ENCODE data around the gene WDR47. TPM values are rescaled to one million over a fixed set of nuclear protein-coding genes. Genes with fewer than 3 reads are reported as not detected.

Gene WDR47
- total and polyA plus RNA-seq, 2 experiments from 2014 or later: 15.5 to 17.9 TPM

GRCh38 chr1:109048335-109048734 is 6.4 kb upstream of the WDR47 start:
- in situ Hi-C loops (cut with MboI): no loop called here
- Histone ChIP-seq H3K4me2 (ENCODE audit: unreplicated experiment) (no peak overlapping the region), H3K4me1 (ENCODE audit: insufficient read depth) (no peaks in the 10 kb centered on the region), H3K9ac (no peak overlapping the region), H4K20me1 (ENCODE audit: insufficient read depth) (no peaks in the 10 kb centered on the region), H2AFZ (no peak overlapping the region), H3K9me2 (ENCODE audit: insufficient read depth) (no peaks in the 10 kb centered on the region), H3F3A (ENCODE audit: insufficient read depth) (no peaks in the 10 kb centered on the region), H3K36me3 (ENCODE audit: low read depth) (no peaks in the 10 kb centered on the region), H3K9me3 (ENCODE audit: low read depth) (no peaks in the 10 kb centered on the region), H3K4me3 (no peak overlapping the region), H3K27ac (no peak overlapping the region), H3K27me3 (replicated peaks; ENCODE audit: insufficient read depth) (no peaks in the 10 kb centered on the region), H3K79me2 (ENCODE audit: insufficient read depth) (no peaks in the 10 kb centered on the region)
- TF ChIP-seq EZH2 (IDR thresholded peaks at IDR 0.05; ENCODE audit: insufficient read depth, poor library complexity, severe bottlenecking) (no peak), EZH2phosphoT487 (IDR thresholded peaks at IDR 0.05; ENCODE audit: insufficient read depth, low read depth) (no peak)
- DNase-seq: no peak
- 13 to 30% methylated on average over 2 of the region's 2 CpGs for WGBS, 2 experiments (ENCODE audit: low coverage in 1 of 2, low lambda C conversion rate in 2 of 2, missing lambda C conversion rate in 2 of 2)

- Histone ChIP-seq H3K36me3 (ENCODE audit: low read depth) (no peaks in the 10 kb centered on the region), H2AFZ (no peak overlapping the region), H3K79me2 (ENCODE audit: insufficient read depth) (no peaks in the 10 kb centered on the region), H3K9me3 (ENCODE audit: low read depth) (no peaks in the 10 kb centered on the region), H3K4me1 (ENCODE audit: insufficient read depth) (no peaks in the 10 kb centered on the region), H3F3A (ENCODE audit: insufficient read depth) (no peaks in the 10 kb centered on the region), H3K9me2 (ENCODE audit: insufficient read depth) (no peaks in the 10 kb centered on the region), H3K4me3 (no peak overlapping the region), H3K27ac (no peak overlapping the region), H4K20me1 (ENCODE audit: insufficient read depth) (no peaks in the 10 kb centered on the region), H3K9ac (no peak overlapping the region), H3K27me3 (replicated peaks; ENCODE audit: insufficient read depth) (no peaks in the 10 kb centered on the region), H3K4me2 (ENCODE audit: unreplicated experiment) (no peak overlapping the region)
- in situ Hi-C loops (cut with MboI): no loop called here
- TF ChIP-seq EZH2 (IDR thresholded peaks at IDR 0.05; ENCODE audit: insufficient read depth, poor library complexity, severe bottlenecking): no peak
- no peak for TF ChIP-seq EZH2phosphoT487 (IDR thresholded peaks at IDR 0.05; ENCODE audit: insufficient read depth, low read depth)
- no peak for DNase-seq
- WGBS, 2 experiments (ENCODE audit: low coverage in 1 of 2, low lambda C conversion rate in 2 of 2, missing lambda C conversion rate in 2 of 2): 83 to 89% methylated on average over 6 of the region's 6 CpGs
These were observed 5.4 kb upstream of the WDR47 start for GRCh38 chr1:109047339-109047738.

- no peaks in the 10 kb centered on the region for H3K36me3 ChIP-seq (ENCODE audit: low read depth)
- WGBS, 2 experiments (ENCODE audit: low coverage in 1 of 2, low lambda C conversion rate in 2 of 2, missing lambda C conversion rate in 2 of 2): 83 to 84% methylated on average over 4 of the region's 4 CpGs
- no peak overlapping the region for H2AFZ ChIP-seq
- no peak overlapping the region for H3K27ac ChIP-seq
- no peaks in the 10 kb centered on the region for H3K4me1 ChIP-seq (ENCODE audit: insufficient read depth)
- no peaks in the 10 kb centered on the region for H3F3A ChIP-seq (ENCODE audit: insufficient read depth)
- H3K4me3 ChIP-seq: no peak overlapping the region
- no peak for DNase-seq
- H3K27me3 ChIP-seq (replicated peaks; ENCODE audit: insufficient read depth): no peaks in the 10 kb centered on the region
- no peaks in the 10 kb centered on the region for H3K9me2 ChIP-seq (ENCODE audit: insufficient read depth)
- TF ChIP-seq EZH2phosphoT487 (IDR thresholded peaks at IDR 0.05; ENCODE audit: insufficient read depth, low read depth): no peak
- no peak for TF ChIP-seq EZH2 (IDR thresholded peaks at IDR 0.05; ENCODE audit: insufficient read depth, poor library complexity, severe bottlenecking)
- H4K20me1 ChIP-seq (ENCODE audit: insufficient read depth): no peaks in the 10 kb centered on the region
- H3K79me2 ChIP-seq (ENCODE audit: insufficient read depth): peaks cover under 1% of the 10 kb centered on the region
- no peaks in the 10 kb centered on the region for H3K9me3 ChIP-seq (ENCODE audit: low read depth)
- H3K9ac ChIP-seq: no peak overlapping the region
- H3K4me2 ChIP-seq (ENCODE audit: unreplicated experiment): no peak overlapping the region
- in situ Hi-C loops (cut with MboI): no loop called here
These were observed 4.8 kb upstream of the WDR47 start for GRCh38 chr1:109046671-109047070.

DNA sequence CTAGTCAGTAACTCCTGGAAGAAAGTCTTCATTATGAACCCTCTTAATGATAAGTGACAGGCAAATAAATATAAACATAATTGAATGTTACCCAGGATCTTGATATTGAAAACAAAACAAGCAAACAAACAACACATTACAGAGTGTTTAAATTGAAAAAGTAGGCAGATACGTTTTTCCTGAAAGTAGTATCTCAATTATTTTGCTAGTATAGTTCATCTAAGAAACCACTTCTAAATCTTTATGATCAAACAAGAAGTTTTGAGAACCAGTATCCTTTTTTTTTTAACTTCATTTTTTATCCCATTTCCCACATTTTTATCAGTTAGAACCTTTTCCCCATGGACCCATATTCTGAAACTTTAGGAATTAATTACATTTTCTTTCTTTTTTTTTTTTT is 3.7 kb upstream of the WDR47 start:
- Histone ChIP-seq H3K36me3 (ENCODE audit: low read depth) (no peaks in the 10 kb centered on the region), H3K27ac (no peak overlapping the region), H3K9me3 (ENCODE audit: low read depth) (no peaks in the 10 kb centered on the region), H3K4me2 (ENCODE audit: unreplicated experiment) (no peak overlapping the region), H3K27me3 (replicated peaks; ENCODE audit: insufficient read depth) (no peaks in the 10 kb centered on the region), H3K9ac (no peak overlapping the region), H3K9me2 (ENCODE audit: insufficient read depth) (no peaks in the 10 kb centered on the region), H4K20me1 (ENCODE audit: insufficient read depth) (no peaks in the 10 kb centered on the region), H3K4me1 (ENCODE audit: insufficient read depth) (no peaks in the 10 kb centered on the region), H3F3A (ENCODE audit: insufficient read depth) (0 out of 2 replicates have a peak, but pooled peaks cover 1% of the 10 kb centered on the region), H2AFZ (no peak overlapping the region), H3K79me2 (ENCODE audit: insufficient read depth) (peaks cover 12% of the 10 kb centered on the region), H3K4me3 (no peak overlapping the region)
- TF ChIP-seq EZH2phosphoT487 (IDR thresholded peaks at IDR 0.05; ENCODE audit: insufficient read depth, low read depth) (no peak), EZH2 (IDR thresholded peaks at IDR 0.05; ENCODE audit: insufficient read depth, poor library complexity, severe bottlenecking) (no peak)
- in situ Hi-C loops (cut with MboI): no loop called here
- whole genome bisulfite sequencing, 2 experiments (ENCODE audit: low coverage in 1 of 2, low lambda C conversion rate in 2 of 2, missing lambda C conversion rate in 2 of 2): 47 to 51% methylated on average over 1 of the region's 1 CpG
- DNase-seq: no peak

Measured in GM23248 (cell line).